SK-N-SH (cell line): Measurements from ENCODE around the gene OXTR. TPM values are rescaled to one million over a fixed set of nuclear protein-coding genes. Genes with fewer than 3 reads are reported as not detected.

Experiments
- CTCF ChIA-PET: fragments of 300-600, 350-600 bp; formaldehyde crosslinking; extraction: SDS; loops from one replicate; lab custom pipeline; 2021; lab: Yijun Ruan, JAX
- POLR2A ChIA-PET: fragments of 350-600 bp; sonication (Branson Sonifier 250); formaldehyde crosslinking; extraction: SDS; loops from one replicate; lab custom pipeline; 2020; ENCODE audit warnings: antibody characterized with exemption, inconsistent platforms; lab: Yijun Ruan, JAX
- DNase-seq: peaks from one replicate; pipeline ENCODE4 v3.0.0; 2012
- H2AFZ ChIP-seq: fragments of 200-600 bp; sonication (generic); 2 replicates; pipeline ENCODE4 v1.8.1; 2016; ENCODE audit warnings: antibody characterized with exemption, mild to moderate bottlenecking, low read depth
- H3F3A ChIP-seq: fragments of 200-600 bp; sonication (generic); replicated peaks from 2 replicates; pipeline ENCODE3; 2016; ENCODE audit warnings: antibody characterized with exemption, mild to moderate bottlenecking; ENCODE audit not compliant: insufficient read depth
- H3K27ac ChIP-seq, 2 experiments: fragments of 200-500 bp in 1 of 2; fragments of 200-600 bp in 1 of 2; sonication (Bioruptor generic) in 1 of 2; sonication (generic), shearing (Covaris generic) in 1 of 2; 2 replicates each; pipeline versions ENCODE4 v1.5.1 to v1.6.1; 2014 to 2016; ENCODE audit warnings: low read depth in 2 of 2, inconsistent platforms in 1 of 2, low read length in 1 of 2, mild to moderate bottlenecking in 1 of 2, mixed read lengths in 1 of 2
- H3K27me3 ChIP-seq: fragments of 200-600 bp; sonication (generic), shearing (Covaris generic); 2 replicates; pipeline ENCODE4 v1.6.1; 2016; ENCODE audit warnings: mixed run types; ENCODE audit not compliant: insufficient read depth
- H3K36me3 ChIP-seq, 2 experiments: fragments of 200-500 bp in 1 of 2; fragments of 200-600 bp in 1 of 2; sonication (Bioruptor generic) in 1 of 2; sonication (generic) in 1 of 2; replicated peaks in 1 of 2; 2 replicates each; pipeline versions ENCODE3 to v1.5.1; 2014 to 2016; ENCODE audit warnings: low read length in 1 of 2, mild to moderate bottlenecking in 1 of 2; ENCODE audit not compliant: insufficient read depth in 2 of 2, control insufficient read depth in 1 of 2
- H3K4me1 ChIP-seq, 2 experiments: fragments of 200-500 bp in 1 of 2; fragments of 200-600 bp in 1 of 2; sonication (Bioruptor generic) in 1 of 2; sonication (generic), shearing (Covaris generic) in 1 of 2; 2 replicates each; pipeline versions ENCODE4 v1.5.1 to v1.6.1; 2014 to 2016; ENCODE audit warnings: low read depth in 1 of 2, low read length in 1 of 2, mixed run types in 1 of 2; ENCODE audit not compliant: insufficient read depth in 2 of 2, control insufficient read depth in 1 of 2
- H3K4me2 ChIP-seq: fragments of 200-600 bp; sonication (generic), shearing (Covaris generic); 2 replicates; pipeline ENCODE4 v1.6.1; 2017; ENCODE audit warnings: mixed run types
- H3K4me3 ChIP-seq, 2 experiments: fragments of 200-500 bp in 1 of 2; fragments of 200-600 bp in 1 of 2; sonication (Bioruptor generic) in 1 of 2; sonication (generic), shearing (Covaris generic) in 1 of 2; 2 replicates each; pipeline versions ENCODE4 v1.5.1 to v1.8.1; 2014 to 2016; ENCODE audit warnings: low read depth in 2 of 2, inconsistent platforms in 1 of 2, low read length in 1 of 2, mild to moderate bottlenecking in 1 of 2, mixed read lengths in 1 of 2, moderate library complexity in 1 of 2
- H3K79me2 ChIP-seq: fragments of 200-600 bp; sonication (generic); 2 replicates; pipeline ENCODE4 v1.8.1; 2017; ENCODE audit warnings: mild to moderate bottlenecking; ENCODE audit not compliant: insufficient read depth
- H3K9ac ChIP-seq: fragments of 200-600 bp; sonication (generic); 2 replicates; pipeline ENCODE4 v1.6.1; 2017; ENCODE audit warnings: mixed run types
- H3K9me2 ChIP-seq: fragments of 200-600 bp; sonication (generic); 2 replicates; pipeline ENCODE4 v1.6.1; 2017; ENCODE audit warnings: mixed run types
- H3K9me3 ChIP-seq: fragments of 200-600 bp; sonication (generic); 2 replicates; pipeline ENCODE4 v1.6.1; 2017; ENCODE audit warnings: mixed run types, mild to moderate bottlenecking, moderate library complexity
- H4K20me1 ChIP-seq: fragments of 200-600 bp; sonication (generic); 2 replicates; pipeline ENCODE4 v1.6.1; 2017; ENCODE audit warnings: mild to moderate bottlenecking, mixed run types; ENCODE audit not compliant: insufficient read depth
- CHD2 ChIP-seq: fragments of 150-350 bp; IDR thresholded peaks from 2 replicates; pipeline ENCODE4 v1.6.1; 2018; ENCODE audit warnings: low read length; ENCODE audit not compliant: partially characterized antibody
- FOXJ3 ChIP-seq: sonication (generic); formaldehyde crosslinking; IDR thresholded peaks from 2 replicates; pipeline ENCODE4 v1.5.1; 2020; ENCODE audit warnings: mild to moderate bottlenecking, missing genetic modification reagents
- FOXM1 ChIP-seq: IDR thresholded peaks from 2 replicates; pipeline ENCODE4 v1.4.0; 2012; ENCODE audit warnings: low read depth, mild to moderate bottlenecking
- GABPA ChIP-seq: IDR thresholded peaks from 2 replicates; pipeline ENCODE4 v1.4.0; 2012; ENCODE audit warnings: low read depth, mild to moderate bottlenecking
- GATA2 ChIP-seq: sonication (generic); formaldehyde crosslinking; IDR thresholded peaks from 2 replicates; pipeline ENCODE4 v1.5.0; 2020; ENCODE audit warnings: mild to moderate bottlenecking, missing genetic modification reagents
- JUND ChIP-seq: IDR thresholded peaks from 2 replicates; pipeline ENCODE4 v1.4.0; 2012
- MEF2A ChIP-seq: IDR thresholded peaks from 2 replicates; pipeline ENCODE4 v1.4.0; 2012; ENCODE audit warnings: low read depth, borderline replicate concordance
- NFIC ChIP-seq: IDR thresholded peaks from 2 replicates; pipeline ENCODE4 v1.4.0; 2012; ENCODE audit warnings: borderline replicate concordance
- NRF1 ChIP-seq: IDR thresholded peaks from 2 replicates; pipeline ENCODE4 v1.6.1; 2012; ENCODE audit warnings: low read depth, mild to moderate bottlenecking, low read length
- POLR2AphosphoS5 ChIP-seq: IDR thresholded peaks from 2 replicates; pipeline ENCODE4 v1.6.1; 2012; ENCODE audit warnings: low read depth, low read length
- RCOR1 ChIP-seq: fragments of 150-350 bp; IDR thresholded peaks from 2 replicates; pipeline ENCODE4 v1.6.1; 2017; ENCODE audit warnings: antibody characterized with exemption, low read length
- RFX5 ChIP-seq: IDR thresholded peaks from 2 replicates; pipeline ENCODE4 v1.6.1; 2012; ENCODE audit warnings: mild to moderate bottlenecking, improper control_type of control experiment, low read length
- RXRA ChIP-seq: IDR thresholded peaks from 2 replicates; pipeline ENCODE4 v1.4.0; 2012; ENCODE audit warnings: low read depth, mild to moderate bottlenecking, borderline replicate concordance
- SIN3A ChIP-seq: IDR thresholded peaks from 2 replicates; pipeline ENCODE4 v1.6.1; 2012; ENCODE audit warnings: low read depth, mild to moderate bottlenecking, low read length, moderate library complexity, borderline replicate concordance
- SMC3 ChIP-seq: IDR thresholded peaks from 2 replicates; pipeline ENCODE4 v1.6.1; 2012; ENCODE audit warnings: low read depth, low read length, improper control_type of control experiment
- WGBS: methylation state at CpG from one replicate; pipeline ENCODE4 v1.1.6; 2017; ENCODE audit warnings: low lambda C conversion rate; 5-methylcytosine and 5-hydroxymethylcytosine counted together
- polyA plus RNA-seq, 3 experiments: library from polyadenylated mRNA; depleted of rRNA; stranded (reverse); fragments of >200 nt; gene quantifications; 2 replicates each; pipeline ENCODE4 v1.2.3, GENCODE V29; 2012
- TF ChIP-seq, protein P1 (sequence below): IDR thresholded peaks from 2 replicates; pipeline ENCODE4 v1.4.0; 2012; ENCODE audit warnings: low read depth, borderline replicate concordance
- TF ChIP-seq, protein P2 (sequence below): fragments of 200-600 bp; sonication (generic); IDR thresholded peaks from 2 replicates; pipeline ENCODE4 v1.6.1; 2017; ENCODE audit warnings: antibody characterized with exemption, mild to moderate bottlenecking, moderate library complexity
- TF ChIP-seq, protein P3 (sequence below): IDR thresholded peaks from 2 replicates; pipeline ENCODE4 v1.4.0; 2012; ENCODE audit warnings: low read depth
- TF ChIP-seq, protein P4 (sequence below): IDR thresholded peaks from 2 replicates; pipeline ENCODE4; 2012
- TF ChIP-seq, protein P5 (sequence below): IDR thresholded peaks from 2 replicates; pipeline ENCODE4 v1.6.1; 2012; ENCODE audit warnings: mild to moderate bottlenecking, low read depth, low read length, moderate library complexity

OXTR gene
- polyA plus RNA-seq, 1 of the 3 experiments (the other 2 are of a cell fraction) = 1.8 TPM

DNA sequence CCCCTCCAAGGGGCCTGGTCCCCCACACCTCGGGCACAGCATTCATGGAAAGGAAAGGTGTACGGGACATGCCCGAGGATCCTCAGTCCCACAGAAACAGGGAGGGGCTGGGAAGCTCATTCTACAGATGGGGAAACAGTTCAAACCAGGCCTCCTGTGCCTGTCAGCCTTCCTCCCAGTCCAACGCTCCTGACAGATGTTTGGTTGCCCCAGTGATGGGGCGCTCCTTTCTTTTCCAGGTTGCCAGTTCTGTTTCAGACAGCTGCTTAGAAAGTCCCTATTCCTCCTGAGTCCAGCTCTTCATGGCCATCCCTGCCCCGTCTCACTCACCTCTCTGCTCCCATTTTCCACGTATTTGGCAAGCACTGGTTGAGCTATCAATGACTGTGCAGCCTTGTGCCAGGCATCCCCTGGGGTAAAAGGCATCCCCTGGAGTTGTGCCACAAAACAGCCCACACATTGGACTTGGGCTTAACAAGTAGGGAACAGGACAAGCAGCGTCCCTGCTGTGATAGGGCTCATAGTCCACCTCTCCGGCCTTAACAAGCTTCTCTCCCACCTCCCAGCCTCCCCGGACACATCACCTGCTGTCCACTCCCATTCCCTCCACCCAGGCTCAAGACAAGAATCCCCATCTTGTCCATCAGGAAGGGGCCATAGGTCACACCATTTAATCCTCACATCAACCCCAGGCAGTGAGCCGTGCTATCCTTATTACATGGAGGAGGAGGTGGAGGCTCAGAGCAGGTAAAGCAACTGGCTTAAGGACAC, 6.6 kb downstream of the OXTR start (continued):
- no peak for TF ChIP-seq RCOR1
- no peak for TF ChIP-seq CHD2
- no peak for TF ChIP-seq FOXJ3 (CRISPR knock-in tag)
- TF ChIP-seq NRF1 = no peak
- TF ChIP-seq, protein P1, sequence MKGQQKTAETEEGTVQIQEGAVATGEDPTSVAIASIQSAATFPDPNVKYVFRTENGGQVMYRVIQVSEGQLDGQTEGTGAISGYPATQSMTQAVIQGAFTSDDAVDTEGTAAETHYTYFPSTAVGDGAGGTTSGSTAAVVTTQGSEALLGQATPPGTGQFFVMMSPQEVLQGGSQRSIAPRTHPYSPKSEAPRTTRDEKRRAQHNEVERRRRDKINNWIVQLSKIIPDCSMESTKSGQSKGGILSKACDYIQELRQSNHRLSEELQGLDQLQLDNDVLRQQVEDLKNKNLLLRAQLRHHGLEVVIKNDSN = no peak
- TF ChIP-seq, protein P2, sequence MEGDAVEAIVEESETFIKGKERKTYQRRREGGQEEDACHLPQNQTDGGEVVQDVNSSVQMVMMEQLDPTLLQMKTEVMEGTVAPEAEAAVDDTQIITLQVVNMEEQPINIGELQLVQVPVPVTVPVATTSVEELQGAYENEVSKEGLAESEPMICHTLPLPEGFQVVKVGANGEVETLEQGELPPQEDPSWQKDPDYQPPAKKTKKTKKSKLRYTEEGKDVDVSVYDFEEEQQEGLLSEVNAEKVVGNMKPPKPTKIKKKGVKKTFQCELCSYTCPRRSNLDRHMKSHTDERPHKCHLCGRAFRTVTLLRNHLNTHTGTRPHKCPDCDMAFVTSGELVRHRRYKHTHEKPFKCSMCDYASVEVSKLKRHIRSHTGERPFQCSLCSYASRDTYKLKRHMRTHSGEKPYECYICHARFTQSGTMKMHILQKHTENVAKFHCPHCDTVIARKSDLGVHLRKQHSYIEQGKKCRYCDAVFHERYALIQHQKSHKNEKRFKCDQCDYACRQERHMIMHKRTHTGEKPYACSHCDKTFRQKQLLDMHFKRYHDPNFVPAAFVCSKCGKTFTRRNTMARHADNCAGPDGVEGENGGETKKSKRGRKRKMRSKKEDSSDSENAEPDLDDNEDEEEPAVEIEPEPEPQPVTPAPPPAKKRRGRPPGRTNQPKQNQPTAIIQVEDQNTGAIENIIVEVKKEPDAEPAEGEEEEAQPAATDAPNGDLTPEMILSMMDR = no peak
- TF ChIP-seq, protein P3, sequence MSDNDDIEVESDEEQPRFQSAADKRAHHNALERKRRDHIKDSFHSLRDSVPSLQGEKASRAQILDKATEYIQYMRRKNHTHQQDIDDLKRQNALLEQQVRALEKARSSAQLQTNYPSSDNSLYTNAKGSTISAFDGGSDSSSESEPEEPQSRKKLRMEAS = no peak
- TF ChIP-seq, protein P4, sequence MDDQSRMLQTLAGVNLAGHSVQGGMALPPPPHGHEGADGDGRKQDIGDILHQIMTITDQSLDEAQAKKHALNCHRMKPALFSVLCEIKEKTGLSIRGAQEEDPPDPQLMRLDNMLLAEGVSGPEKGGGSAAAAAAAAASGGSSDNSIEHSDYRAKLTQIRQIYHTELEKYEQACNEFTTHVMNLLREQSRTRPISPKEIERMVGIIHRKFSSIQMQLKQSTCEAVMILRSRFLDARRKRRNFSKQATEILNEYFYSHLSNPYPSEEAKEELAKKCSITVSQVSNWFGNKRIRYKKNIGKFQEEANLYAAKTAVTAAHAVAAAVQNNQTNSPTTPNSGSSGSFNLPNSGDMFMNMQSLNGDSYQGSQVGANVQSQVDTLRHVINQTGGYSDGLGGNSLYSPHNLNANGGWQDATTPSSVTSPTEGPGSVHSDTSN = no peak
- no peak for TF ChIP-seq RFX5

DNA sequence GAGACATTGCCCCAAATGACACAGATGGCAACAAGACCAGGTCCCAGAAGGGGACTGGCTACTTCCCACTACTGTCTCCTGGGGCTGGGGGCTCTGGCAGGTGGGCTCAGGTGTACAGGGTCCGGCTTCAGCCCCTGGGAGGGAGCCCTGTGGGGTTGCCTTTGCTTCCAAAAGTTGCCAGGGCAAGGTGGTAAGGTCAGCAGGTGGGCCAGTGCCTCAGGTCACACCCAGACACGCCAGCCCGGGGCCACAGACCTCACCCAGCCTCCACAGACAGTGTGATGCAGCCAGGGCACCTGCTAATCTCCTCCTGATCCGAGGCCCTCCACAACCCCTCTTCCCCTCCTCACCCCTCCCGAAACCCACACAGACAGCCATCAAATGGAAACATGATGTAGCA, 7.5 kb downstream of the OXTR start:
- no peaks in the 10 kb centered on the region for H3F3A ChIP-seq
- no peaks in the 10 kb centered on the region for H3K27me3 ChIP-seq
- ChIA-PET POLR2A (no interaction called here), CTCF (interaction anchor here (1.9 kb wide), 1 partner anchor 10 kb away, joined by 5 read pairs; no protein-coding TSS in a partner anchor)
- H4K20me1 ChIP-seq = no peaks in the 10 kb centered on the region
- H3K9me3 ChIP-seq = no peaks in the 10 kb centered on the region
- H3K9me2 ChIP-seq = no peaks in the 10 kb centered on the region
- no peak overlapping the region for H3K4me2 ChIP-seq
- H3K36me3 ChIP-seq = no peaks in the 10 kb centered on the region
- H3K79me2 ChIP-seq = no peaks in the 10 kb centered on the region
- no peak overlapping the region for H3K4me3 ChIP-seq
- no peak for DNase-seq
- TF ChIP-seq MEF2A (no peak), GABPA (no peak), RXRA (no peak), CHD2 (no peak), FOXJ3 (CRISPR knock-in tag) (no peak), SMC3 (no peak), SIN3A (no peak), RFX5 (no peak), NFIC (no peak), GATA2 (CRISPR knock-in tag) (no peak), POLR2AphosphoS5 (no peak), FOXM1 (no peak), JUND (no peak)
- TF ChIP-seq, protein P4 = no peak
- TF ChIP-seq, protein P1 = no peak
- TF ChIP-seq, protein P3 = no peak
- TF ChIP-seq, protein P5, sequence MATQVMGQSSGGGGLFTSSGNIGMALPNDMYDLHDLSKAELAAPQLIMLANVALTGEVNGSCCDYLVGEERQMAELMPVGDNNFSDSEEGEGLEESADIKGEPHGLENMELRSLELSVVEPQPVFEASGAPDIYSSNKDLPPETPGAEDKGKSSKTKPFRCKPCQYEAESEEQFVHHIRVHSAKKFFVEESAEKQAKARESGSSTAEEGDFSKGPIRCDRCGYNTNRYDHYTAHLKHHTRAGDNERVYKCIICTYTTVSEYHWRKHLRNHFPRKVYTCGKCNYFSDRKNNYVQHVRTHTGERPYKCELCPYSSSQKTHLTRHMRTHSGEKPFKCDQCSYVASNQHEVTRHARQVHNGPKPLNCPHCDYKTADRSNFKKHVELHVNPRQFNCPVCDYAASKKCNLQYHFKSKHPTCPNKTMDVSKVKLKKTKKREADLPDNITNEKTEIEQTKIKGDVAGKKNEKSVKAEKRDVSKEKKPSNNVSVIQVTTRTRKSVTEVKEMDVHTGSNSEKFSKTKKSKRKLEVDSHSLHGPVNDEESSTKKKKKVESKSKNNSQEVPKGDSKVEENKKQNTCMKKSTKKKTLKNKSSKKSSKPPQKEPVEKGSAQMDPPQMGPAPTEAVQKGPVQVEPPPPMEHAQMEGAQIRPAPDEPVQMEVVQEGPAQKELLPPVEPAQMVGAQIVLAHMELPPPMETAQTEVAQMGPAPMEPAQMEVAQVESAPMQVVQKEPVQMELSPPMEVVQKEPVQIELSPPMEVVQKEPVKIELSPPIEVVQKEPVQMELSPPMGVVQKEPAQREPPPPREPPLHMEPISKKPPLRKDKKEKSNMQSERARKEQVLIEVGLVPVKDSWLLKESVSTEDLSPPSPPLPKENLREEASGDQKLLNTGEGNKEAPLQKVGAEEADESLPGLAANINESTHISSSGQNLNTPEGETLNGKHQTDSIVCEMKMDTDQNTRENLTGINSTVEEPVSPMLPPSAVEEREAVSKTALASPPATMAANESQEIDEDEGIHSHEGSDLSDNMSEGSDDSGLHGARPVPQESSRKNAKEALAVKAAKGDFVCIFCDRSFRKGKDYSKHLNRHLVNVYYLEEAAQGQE = no peak
- H3K9ac ChIP-seq = no peak overlapping the region
- no peak overlapping the region for H3K27ac ChIP-seq
- H3K4me1 ChIP-seq = peaks cover 0 to 14% of the 10 kb centered on the region in 2 experiments; a peak in 1 of 4 replicates
- H2AFZ ChIP-seq = no peak overlapping the region
- WGBS = 76% methylated on average over 2 of the region's 5 CpGs
